AG10803 (cell line): ENCODE measurements around the gene GLI1.

Experiments
- DNase-seq: peaks from one replicate; pipeline ENCODE4 v3.0.0; 2010; ENCODE audit warnings: low read depth
- H3K4me3 ChIP-seq: 2 replicates; pipeline ENCODE4 v1.5.1; 2011; ENCODE audit warnings: mild to moderate bottlenecking, low read length, control low read depth
- CTCF ChIP-seq: conservative IDR thresholded peaks from 2 replicates; pipeline ENCODE4 v1.5.1; 2011; ENCODE audit warnings: mild to moderate bottlenecking, low read length, control low read depth, inconsistent platforms

Gene GLI1

GRCh38 chr12:57520053-57520818 is 60.7 kb downstream of the GLI1 start, which contains the start of gene DDIT3:
DDIT3 (minus strand) TSS chr12:57520514; CDS start chr12:57517406, 3,108 bp downstream.
- no peak for TF ChIP-seq CTCF
- peak; percentile 99 for DNase-seq
- H3K4me3 ChIP-seq = peak within 1 kb of the TSS; percentile 100

GRCh38 chr12:57521525-57522010 is 62.0 kb downstream of the GLI1 start:
- peak; percentile 52 for DNase-seq
- TF ChIP-seq CTCF = no peak
- peak overlapping the region; percentile 61 for H3K4me3 ChIP-seq
